Stimulated activated CD8-positive, alpha-beta memory T cell treated with anti-CD3 and anti-CD28 coated beads, Interleukin-7, amount 100 ng/mL, for 4 hours (primary cell): ENCODE results near the gene SIAH2.

ENCODE experiments used
- DNase-seq, 2 donors: peaks; one replicate each; pipeline ENCODE4 v3.0.0-alpha.2; 2020; ENCODE audit warnings: low read depth in 2 of 2

The SIAH2 gene

DNA sequence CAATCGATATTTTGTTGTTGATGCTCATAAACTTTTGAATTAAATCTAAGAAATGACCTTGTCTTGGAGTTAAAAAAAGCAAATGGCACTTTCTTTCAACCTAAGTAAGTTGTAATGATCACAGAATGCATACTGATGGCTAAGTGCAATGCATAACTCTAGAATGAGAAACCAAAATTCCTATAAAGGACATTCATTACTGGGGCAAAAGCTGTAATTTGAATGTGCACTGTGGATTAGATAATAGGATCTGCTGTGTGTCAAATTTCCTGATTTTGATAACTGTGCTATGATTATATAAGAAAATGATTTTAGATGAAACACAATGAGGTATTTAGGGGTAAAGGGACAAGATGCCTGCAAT, 14.3 kb downstream of the SIAH2 start:
- DNase-seq: no peak

GRCh38 chr3:150747886-150748683, 14.9 kb downstream of the SIAH2 start:
- no peak for DNase-seq

DNA sequence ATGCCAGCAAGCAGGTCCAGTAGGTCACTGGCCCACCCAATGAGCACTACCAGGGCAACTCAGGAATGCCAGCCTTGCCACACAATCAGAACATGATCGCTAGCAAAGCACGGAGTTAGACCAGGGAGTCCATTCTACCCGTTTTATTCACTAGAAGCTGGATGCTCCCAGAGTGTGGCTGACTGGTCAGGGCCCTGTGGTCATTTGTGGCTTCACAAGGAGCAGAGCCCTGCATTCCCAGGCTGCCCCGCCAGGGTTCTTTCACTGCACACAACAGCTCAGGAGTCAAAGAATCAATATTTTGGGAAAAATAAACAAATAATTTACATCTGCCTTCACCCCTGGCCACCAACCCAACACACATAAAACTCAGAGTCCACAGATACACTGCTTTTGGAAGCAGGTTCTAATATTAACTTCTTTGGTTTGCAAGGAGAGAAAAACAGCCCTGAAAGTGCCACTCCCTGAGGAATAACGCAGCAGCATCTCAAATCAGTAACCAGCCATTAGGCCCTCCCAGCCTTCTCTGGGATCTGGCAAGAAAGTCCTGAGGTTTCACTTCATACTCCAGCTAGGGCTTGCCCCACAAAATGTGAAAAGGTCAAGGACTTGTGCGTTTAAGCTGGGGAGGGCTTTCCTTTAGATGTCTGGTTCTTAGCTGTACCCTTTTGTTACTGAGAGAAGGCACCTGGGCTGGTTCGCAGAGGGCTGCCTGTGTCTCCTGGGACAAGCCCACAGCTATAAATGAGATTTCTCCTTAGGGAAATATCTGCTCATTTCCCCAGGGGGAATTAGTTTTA, 16.0 kb downstream of the SIAH2 start:
- DNase-seq: no peak

DNA sequence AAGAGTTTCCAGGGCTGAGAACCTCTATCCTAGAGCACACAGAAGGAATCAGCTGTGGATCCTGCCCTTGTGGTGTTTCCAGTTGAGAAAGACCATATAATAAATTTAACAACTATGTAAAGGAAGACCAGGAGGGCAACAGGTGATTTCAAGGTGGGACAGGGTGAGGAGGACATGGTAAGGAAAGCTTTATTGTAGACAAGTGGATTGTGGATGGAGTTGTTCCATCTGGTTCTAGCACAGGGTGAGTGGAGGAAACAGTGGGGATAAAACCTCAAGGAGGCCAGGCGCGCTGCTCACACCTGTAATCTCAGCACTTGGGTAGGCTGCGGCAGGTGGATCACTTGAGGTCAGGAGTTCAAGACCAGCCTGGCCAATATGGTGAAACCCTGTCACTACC, 17.1 kb downstream of the SIAH2 start:
- DNase-seq: no peak

- DNase-seq: no peak
Measured at GRCh38 chr3:150744919-150745211, 18.1 kb downstream of the SIAH2 start.

- no peak for DNase-seq
Measured at GRCh38 chr3:150744041-150744918, 18.7 kb downstream of the SIAH2 start.

- DNase-seq: no peak
Measured at GRCh38 chr3:150743508-150743907, 19.5 kb downstream of the SIAH2 start.

- DNase-seq: no peak
Measured at GRCh38 chr3:150742679-150743078, 20.3 kb downstream of the SIAH2 start.

DNA sequence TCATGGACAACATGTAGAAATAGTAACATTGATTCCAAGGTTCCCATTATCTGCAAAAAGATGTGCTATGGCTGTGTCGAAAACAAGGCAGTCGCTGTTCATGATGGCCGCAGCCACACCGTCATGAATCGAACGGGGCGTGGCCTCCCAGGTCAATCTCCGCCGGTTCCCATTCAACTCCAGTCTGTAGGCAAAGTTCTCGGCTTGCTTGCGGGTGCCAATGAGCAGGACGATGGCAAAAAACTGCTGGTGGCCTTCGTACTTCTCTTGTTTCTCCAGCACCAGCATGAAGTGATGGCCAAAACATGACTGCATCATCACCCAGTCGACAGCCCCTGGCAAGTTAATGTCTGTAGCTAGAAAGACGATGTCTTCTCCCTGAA, 20.8 kb downstream of the SIAH2 start:
- no peak for DNase-seq

- no peak for DNase-seq
Measured at GRCh38 chr3:150741497-150742140, 21.4 kb downstream of the SIAH2 start.

GRCh38 chr3:150740733-150741496, 22.1 kb downstream of the SIAH2 start:
- no peak for DNase-seq

DNA sequence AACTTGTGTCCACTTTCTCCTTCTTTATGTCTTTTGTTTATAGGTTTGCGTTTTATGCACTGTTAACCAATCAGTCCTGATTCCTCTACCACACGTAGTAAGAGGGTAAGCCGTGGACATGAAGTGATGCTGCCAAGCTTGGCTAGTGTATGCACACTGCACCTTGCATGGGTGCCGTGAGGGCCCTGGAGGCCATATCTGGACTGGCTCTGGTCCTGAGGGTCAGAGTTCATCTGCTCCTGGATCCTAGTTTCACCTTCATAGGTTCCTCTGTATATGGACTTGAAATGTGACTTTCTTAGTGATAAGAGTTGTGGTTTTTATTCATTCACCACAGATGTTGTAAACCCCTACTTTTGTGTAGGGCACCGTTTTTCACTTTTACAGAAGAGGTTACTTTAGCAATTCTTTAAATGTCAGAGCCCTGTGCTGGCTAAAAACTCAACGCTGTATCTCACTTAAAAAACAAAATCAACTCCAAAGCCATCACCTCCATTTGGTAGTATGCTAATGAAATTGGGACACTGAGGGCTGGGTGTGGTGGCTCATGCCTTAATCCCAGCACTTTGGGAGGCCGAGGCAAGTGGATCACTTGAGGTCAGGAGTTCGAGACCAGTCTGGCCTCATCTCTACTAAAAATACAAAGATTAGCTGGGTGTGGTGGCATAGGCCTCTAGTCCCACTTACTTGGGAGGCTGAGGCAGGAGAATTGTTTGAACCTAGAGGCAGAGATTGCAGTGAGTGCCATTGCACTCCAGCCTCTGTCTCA, 22.9 kb downstream of the SIAH2 start:
- DNase-seq: no peak

- DNase-seq: no peak
Measured at GRCh38 chr3:150739200-150739863, 23.6 kb downstream of the SIAH2 start.

GRCh38 chr3:150738688-150739087, 24.3 kb downstream of the SIAH2 start:
- no peak for DNase-seq

DNA sequence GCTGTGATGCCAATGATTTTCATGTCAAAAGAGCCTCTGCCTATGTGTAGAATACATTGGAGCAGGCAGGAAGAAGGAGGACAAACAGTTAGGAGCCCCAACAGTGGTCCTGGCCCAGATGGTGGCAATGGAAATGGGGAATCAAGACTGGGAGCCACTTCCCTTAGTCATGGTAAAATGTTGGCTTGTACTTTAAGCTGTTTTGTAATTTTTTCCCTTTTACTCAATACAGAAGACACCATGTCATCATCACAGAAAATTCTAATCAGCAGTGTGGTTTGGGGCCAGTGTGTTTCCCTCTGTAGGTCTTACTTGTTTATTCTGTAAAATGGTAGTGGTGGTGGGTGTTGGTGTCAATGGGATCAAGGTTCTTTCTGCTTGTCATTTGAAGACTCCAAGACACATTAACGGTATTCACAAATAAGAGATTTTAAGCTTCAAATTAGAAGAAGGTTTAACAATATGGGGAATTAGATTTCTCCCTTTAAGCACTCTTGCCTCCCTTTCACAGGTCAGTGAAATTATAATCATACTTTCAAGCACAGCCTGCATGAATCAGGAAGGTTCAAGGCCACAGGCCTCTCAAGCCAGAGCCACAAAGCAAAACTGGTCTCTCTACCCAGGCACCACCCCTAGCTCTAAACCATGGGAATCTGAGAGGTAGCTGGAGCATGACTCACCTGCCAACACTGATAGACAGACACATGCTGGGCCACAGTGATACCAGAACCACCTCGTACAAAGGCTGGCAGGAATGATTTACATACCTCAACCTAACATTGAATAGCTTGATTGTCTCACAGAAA, 24.9 kb downstream of the SIAH2 start:
- no peak for DNase-seq

- no peak for DNase-seq
Measured at GRCh38 chr3:150736903-150737832, 25.8 kb downstream of the SIAH2 start.

DNA sequence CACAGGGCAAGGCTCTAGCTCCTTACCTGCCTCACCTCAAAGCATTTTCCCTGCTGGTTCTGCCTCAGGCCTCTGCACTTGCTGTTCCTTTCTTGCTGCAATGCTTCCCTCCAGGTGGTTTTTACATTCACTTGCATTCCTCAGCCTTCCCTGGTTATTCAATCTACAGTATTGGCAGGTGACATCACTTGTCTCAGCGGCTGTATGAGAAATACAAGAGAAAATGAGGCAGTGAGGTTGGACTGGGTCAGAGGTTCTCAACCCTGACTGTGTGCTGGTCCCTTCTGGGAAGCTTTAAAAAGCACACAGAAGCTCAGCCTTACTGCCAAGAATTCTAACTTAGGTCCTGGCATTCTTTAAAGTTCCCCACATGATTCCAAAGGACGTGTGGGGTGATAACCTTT, 26.7 kb downstream of the SIAH2 start:
- DNase-seq: no peak

GRCh38 chr3:150734795-150735119, 28.2 kb downstream of the SIAH2 start:
- no peak for DNase-seq
